GM20431 (cell line): ENCODE data around the gene ANKRD11.
"Not testable (repeated sequence)": the region's sequence is repeated elsewhere in the genome, so short reads cannot be mapped to it uniquely, and the experiment has no call there.

Experiments used
- in situ Hi-C: fragments of 300-500 bp; cut with MseI, MboI; formaldehyde crosslinking; loops from one replicate; pipeline ENCODE4 v1.15.0; 2020; ENCODE audit warnings: low sequenced_read_pairs; ENCODE audit not compliant: unreplicated experiment

Gene ANKRD11

DNA sequence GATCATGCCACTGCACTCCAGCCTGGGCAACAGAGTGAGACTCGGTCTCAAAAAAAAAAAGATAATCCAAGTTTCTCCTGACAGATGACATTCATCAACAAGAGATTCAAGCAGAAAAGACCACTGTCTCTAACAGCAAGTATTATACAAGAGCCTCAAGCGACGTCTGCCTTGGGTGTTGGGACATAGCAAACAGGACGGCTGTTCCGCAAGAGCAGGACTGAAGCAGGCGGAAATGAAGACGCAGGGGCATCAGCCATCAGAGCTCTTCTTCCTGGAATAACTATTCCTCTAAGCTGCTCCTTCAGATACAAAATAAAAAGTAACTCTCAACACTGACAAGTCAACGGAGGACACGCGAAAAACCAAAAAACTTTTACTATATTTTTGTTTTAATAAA, 54.0 kb downstream of the ANKRD11 start:
- in situ Hi-C loops = no loop called here

DNA sequence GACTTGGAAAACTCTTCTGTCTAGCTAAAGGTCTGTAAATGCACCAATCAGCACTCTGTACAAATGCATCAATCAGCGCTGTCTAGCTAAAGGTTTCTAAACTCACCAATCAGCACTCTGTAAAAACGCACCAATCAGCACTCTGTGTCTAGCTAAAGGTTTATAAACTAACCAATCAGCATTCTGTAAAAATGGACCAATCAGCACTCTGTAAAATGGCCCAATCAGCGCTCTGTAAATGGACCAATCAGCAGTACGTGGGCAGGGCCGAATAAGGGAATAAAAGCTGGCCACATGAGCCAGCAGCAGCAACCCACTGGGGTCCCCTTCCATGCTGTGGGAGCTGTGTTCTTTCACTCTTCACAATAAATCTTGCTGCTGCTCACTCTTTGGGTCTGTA, 55.3 kb downstream of the ANKRD11 start:
- in situ Hi-C loops = not testable (repeated sequence)

GRCh38 chr16:89434490-89434889, 55.9 kb downstream of the ANKRD11 start:
- in situ Hi-C loops = no loop called here

DNA sequence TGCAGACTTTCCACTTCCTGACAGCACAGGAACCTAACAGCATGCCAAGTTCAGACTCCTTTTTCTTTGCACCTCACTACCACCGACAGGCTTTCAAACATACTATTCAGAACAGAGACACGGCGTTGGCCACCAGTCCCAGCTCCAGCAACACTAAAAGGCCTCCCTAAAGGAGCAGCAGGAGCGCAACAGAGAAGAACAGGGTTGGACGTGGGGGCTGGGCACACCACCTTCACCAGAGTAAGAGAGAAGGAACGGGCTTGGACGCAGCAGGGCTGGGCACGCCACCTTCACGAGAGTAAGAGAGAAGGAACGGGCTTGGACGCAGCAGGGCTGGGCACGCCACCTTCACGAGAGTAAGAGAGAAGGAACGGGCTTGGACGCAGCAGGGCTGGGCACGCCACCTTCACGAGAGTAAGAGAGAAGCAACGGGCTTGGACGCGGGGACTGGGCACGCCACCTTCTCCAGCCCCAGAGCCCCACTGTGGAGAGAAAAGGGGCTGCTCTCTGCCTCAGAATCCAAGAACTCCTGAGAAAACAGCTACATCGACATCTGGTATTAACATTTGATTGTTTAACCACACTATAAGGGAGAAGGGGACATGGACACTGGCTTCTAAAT, 56.9 kb downstream of the ANKRD11 start:
- in situ Hi-C loops = not testable (repeated sequence)

DNA sequence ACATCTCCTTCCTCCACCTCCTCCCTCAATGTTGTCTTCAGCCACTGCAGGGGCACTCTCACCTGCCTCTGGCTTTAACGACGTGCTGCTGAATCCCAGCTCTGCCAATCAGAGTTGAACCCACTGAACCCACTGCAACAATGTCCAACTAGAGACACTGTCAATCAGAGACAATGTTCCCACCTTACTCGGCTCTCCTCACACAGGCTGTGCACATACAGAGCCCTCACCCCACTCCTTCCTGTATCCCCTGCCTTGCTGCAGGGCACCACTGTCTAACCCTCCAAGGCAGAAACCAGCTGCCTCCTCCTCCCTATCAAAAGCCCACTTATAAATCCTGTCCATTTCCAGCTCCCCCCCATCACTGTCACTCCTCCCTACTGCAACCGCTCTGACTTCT, 58.7 kb downstream of the ANKRD11 start:
- in situ Hi-C loops = no loop called here

DNA sequence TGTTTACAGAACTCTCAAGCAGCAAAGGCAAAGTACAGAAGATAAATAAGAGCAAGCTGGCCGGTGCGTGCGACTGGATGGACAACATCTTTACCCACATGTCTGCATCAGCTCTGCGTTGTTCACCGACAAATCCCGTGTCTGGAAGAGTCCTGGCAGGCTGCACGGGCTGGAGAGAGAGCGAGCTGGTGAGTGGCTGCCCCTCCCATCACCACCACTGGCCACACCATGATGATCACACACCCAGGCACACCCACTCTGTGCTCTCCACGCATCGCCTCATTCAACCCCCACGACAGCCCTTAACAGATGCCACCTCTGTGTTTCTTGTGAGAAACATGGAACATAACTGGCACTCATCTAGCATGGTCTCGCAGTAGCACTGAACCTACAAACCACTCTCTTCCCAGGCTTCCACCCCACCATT, 59.2 kb downstream of the ANKRD11 start:
- in situ Hi-C loops = no loop called here

GRCh38 chr16:89430436-89431157, 59.8 kb downstream of the ANKRD11 start:
- in situ Hi-C loops = no loop called here

- in situ Hi-C loops = not testable (repeated sequence)
These were observed 61.8 kb downstream of the ANKRD11 start for GRCh38 chr16:89428605-89429004.

- in situ Hi-C loops = no loop called here
These were observed 63.4 kb downstream of the ANKRD11 start for GRCh38 chr16:89426736-89427530.

GRCh38 chr16:89425523-89425922, 64.8 kb downstream of the ANKRD11 start:
- in situ Hi-C loops = no loop called here

GRCh38 chr16:89423681-89424260, 66.6 kb downstream of the ANKRD11 start:
- in situ Hi-C loops = no loop called here

DNA sequence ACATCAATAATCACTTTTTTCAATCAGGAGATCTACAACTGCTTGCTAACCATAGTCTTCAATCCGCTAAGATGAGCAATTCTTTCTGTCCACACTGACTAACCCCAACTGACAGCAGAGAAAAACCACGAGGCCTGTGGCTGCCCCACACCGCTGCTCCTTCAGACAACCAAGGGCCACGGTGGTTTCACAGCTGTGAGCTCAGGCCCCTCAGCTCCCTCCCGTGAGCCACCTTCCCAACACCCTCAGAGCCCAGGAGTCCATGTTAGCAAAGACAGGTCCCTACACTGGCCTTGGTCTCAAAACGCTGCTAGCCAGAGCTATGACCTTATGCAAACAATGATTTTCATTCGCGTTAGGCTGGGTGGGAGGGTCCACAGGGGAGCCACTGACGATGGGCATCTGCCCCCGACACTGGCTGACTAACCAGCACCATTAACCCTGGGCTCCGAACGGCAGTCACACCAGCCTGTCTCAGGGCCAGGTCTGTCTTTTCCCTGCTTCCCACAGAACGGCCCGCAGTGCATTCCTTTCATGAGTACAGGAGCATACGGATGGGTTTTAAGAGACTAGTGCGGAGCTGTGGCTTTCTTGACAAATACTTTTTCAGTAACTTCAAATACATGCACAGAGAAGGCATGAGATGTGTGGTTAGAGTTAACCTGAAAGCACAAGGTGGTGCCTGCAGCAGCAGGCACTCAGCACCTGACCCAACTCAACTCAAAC, 67.3 kb downstream of the ANKRD11 start:
- in situ Hi-C loops = no loop called here

- in situ Hi-C loops = no loop called here
These were observed 67.8 kb downstream of the ANKRD11 start for GRCh38 chr16:89422527-89422904.

DNA sequence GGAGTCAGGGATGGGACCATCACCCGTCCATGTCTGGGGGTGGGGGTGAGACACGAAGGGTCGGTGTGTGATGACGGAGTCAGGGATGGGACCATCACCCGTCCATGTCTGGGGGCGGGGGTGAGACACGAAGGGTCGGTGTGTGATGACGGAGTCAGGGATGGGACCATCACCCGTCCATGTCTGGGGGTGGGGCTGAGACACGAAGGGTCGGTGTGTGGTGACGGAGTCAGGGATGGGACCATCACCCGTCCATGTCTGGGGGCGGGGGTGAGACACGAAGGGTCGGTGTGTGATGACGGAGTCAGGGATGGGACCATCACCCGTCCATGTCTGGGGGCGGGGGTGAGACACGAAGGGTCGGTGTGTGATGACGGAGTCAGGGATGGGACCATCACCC, 69.1 kb downstream of the ANKRD11 start:
- in situ Hi-C loops = not testable (repeated sequence)

GRCh38 chr16:89420204-89420603, 70.2 kb downstream of the ANKRD11 start:
- in situ Hi-C loops = no loop called here

DNA sequence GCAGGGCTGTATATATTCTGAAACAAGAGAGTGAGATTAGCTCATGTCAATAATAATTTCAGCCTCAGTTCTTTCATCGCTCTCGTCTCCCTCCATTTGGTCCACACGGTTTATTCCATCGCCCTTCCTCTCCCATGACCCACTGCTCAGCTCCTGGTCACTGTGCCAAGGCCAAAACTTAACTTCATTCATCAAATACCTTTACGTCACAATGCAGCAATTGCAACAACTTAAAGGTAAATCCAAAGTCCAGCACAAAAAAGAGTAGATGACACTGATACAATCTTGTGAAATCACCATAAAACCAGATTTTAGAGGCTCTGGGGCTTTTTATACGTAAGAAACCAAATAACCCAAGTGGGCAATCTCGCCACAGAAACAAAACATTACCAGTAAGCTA, 72.0 kb downstream of the ANKRD11 start:
- in situ Hi-C loops = no loop called here

DNA sequence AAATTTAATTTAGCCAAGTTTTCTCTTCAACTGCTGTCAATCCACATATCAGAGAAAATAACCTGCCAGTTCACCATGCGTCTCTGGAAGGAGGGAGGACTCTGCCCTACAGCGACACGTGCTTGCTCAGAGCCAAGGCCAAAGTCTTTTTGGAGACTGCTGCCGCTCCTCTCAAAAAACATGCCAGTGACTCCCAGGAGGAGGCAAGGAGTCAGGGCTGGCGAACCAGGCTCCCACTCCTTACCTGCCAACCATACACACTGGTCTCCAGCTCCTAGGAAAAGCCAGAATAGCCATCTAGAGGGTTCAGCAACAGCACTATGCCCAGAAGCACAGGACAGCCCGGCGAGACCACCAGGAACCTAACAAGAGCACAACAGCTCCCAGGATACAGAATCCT, 73.0 kb downstream of the ANKRD11 start:
- in situ Hi-C loops = no loop called here

DNA sequence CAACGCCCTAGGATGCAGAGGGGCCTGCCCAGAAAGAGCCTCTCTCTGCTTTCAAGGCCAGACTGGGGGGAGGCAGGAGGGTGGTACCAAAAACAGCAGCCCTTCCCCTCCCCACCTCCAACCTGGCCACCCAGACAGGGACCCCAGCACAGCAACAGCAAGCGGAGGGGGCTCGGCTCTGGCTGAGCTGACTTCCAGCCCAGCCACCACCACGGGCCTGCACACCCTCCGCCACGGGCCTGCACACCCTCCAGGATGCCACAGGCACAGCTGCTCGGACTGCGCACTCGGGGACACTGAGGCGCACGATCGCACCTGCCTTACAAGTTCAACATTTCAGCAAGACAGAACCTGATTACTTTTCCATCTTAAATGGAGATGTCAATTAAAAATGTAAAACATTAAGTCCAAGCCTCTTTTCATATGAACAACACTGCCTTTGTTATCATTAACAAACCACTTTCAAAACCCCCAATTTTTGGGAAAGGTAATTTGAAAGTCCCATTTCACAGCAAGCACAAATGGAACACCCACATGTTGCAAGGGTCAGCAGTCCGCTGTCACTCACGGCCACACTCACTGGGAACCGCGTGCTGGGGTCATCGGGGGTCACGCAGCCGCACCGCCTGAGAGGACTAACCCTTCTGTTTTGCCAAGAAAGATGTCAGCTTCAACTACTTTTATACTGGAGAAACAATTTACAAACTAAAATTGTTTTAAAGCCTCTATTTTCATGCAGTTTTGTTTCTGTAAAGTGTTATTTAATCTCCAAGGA, 76.4 kb downstream of the ANKRD11 start:
- in situ Hi-C loops = no loop called here

DNA sequence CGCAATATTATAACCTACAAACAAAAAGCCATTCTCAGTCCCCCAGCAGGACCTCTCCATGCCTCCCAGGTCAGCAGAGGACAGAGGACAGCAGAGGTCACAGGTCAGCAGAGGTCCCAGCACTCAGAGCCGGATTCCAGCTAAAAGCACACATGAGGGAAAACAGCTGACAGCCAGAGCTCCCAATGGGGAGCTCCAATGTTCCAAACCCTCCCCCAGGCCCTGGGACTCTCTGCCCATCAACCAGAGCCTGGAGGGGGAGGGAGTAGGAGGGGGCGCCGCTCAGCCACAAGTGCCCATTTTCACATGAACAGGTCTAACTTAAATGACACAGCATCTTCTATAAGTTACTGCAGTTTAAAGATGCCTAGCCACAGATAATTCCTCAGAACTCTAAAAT, 77.5 kb downstream of the ANKRD11 start:
- in situ Hi-C loops = no loop called here
